Measurements from ENCODE around the gene LBHD2.
"Not testable (repeated sequence)": the region's sequence is repeated elsewhere in the genome, so short reads cannot be mapped to it uniquely, and the experiment has no call there.

Gene LBHD2

DNA sequence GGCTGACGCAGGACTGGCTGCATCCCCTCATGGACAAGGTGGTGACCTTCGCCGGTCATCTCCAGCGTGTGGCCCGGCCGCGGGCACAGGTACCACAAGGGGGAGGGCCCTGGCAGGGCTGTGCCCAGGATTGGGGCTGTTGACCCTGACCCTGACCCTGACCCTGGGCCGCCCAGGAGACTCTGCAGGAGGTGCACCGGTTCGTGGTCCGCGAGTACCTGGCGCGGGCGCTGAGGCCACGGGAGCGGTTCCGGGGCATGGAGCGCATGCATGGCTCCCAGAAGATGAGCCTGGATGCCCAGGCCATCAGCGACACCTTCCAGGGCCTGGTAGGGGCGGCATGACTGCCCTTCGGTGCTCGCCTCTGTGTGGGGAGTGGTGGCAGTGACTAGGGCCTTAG, 23.4 kb downstream of the LBHD2 start:
- DNase-seq: no peak

DNA sequence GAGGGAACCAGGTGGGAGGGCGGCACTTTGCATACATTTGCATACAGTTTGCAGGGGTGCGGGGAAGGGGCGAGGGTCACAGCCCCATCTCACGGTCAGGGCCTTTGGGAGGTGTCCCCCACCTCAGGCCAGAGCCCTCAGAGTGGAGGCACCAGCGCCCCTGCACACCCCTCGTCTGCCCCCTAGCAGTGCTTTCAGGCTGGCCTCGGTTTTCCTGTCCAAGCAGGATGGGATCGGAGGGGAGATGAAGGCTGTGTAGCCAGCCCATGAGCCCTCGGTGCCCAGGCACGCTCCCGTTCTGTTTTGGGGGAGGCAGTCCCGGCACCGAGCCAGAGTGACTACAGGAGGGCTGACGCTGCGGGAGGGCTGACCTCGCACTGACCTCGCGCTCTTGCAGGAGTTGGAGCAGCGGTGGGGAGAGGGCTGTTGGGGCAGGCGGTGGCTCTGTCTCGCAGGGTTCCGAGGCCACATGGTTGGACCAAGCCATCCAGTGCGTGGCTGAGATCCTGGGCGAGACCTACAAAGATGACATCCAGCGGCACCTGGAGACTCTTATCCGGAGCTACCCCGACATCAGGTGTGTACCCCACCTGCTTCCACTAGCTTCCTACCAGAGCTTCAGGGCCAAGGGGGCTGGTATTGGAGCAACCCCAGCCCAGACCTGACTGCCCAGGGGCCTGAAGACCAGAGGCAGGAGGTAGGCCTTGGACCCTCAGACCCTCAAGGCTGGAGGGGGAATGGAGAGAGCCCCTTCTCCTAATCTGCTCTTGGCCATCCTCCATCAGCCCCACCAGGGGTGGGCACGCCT, 24.1 kb downstream of the LBHD2 start:
- no peak for DNase-seq

DNA sequence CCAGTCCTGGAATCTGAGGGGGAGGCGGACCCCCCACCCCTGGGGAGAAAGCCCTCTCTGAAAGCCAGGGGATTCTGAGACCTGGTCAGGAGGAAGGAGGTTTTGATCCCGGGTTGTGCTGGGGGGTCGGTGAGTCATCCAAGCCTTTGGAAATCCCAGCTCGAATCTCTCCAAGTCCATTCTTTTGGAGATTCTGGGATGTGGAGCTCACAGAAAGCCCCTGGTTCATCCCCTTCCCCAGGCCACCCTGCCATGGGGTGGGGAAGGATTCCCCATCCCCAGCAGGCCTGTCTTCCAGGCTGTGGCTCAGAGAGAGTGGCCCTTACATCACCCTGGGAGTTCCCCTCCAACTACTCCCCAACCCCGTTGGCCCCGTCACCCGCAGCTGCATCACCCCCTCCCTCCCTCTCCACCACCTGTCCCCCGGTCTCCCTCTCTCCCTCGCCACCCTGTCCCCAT, 24.8 kb downstream of the LBHD2 start:
- no peak for DNase-seq

DNA sequence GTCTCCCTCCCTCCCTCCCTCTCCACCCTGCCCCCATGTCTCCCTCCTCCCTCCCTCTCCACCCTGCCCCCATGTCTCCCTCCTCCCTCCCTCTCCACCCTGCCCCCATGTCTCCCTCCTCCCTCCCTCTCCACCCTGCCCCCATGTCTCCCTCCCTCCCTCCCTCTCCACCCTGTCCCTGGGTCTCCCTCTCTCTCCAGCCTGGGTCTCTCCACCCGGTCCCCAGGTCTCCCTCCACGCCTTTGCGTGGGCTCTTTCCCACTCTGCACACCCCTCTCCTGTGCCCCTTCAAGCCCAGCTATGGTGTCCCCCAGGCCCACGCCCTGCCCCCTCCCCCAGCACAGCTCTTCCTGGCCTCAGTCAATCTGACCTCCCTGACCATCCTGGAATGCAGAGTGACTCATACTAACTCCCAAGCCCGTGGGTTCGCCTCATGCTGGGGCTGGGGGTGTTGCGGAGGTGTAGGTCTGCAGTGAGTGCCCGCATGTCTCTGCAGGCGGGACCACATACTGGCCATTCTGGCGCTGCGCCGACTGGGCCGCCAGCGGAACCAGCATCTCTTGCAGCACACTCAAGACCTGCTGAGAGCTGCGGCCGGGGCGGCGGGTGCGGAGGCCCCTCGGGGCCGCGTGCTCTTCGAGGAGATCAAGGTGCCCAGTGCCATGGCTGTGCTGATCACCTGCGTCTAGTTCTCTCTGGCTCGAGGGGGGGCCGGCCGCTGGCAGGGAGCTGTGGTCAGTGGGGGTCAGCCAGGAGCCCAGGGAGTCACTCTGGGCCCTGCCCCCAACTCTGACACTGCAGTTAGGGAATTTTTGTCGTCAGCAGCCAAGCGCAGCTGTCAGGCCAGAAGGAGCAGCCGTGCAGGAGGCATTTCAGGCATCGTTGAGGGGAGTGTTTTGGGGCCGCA, 25.8 kb downstream of the LBHD2 start:
- no peak for DNase-seq

DNA sequence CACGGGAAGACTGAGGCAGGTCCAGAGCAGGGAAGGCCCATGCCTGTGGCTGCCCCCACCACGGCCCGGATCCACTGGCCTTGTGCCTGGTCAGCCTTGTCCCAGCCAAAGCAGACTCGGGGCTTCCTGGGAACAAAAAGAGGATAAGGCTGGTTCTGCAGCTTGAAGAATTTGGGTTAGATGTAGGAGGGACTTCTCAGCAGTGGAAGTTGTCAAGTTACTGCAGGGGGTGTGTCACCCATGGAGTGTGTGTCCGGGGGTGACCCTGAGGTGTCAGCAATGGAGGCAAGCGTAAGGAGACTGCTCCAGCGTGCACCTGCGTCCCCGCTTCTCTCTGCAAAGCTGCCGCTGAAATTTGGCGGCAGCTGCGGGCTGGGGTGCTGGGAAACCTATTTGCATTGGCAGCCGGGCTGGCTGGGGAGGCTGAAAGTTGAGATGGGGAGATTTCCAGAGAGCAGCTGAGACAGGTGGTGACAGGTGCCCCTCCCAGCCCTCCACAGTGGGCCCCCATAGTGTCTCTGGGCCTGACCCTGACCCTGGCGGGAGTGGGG, 26.7 kb downstream of the LBHD2 start:
- no peak for DNase-seq

DNA sequence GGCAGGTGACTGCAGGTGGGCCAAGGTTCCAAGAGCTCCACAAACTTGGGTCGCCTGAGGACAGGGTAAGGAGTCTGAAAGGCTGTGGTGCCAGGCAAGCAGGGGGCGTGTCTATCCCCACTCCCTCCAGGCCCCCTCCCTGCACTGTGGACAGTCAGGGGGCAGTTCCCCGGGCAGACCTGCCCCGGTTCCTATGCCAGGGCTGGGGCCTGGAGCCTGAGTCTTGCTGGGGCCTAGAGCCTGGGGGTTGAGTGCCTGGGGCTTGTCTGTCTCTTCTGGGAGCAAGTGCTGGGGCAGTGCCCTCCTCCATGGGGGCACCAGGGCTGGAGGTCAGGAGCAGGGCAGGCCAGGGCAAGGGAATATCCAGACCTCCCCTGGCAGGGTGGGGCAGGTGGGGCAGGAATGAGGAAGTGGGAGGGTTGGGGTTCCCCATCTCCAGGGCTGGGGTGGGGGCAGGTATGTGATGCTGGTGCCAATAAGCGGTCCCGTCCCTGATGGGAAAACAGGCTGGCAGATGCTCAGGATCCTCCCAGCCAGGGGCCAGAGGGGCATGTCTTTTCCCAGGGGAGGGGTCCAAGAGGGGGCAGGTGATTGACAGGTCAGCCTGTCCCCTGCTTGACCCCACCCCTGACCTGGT, 27.3 kb downstream of the LBHD2 start:
- no peak for DNase-seq

DNA sequence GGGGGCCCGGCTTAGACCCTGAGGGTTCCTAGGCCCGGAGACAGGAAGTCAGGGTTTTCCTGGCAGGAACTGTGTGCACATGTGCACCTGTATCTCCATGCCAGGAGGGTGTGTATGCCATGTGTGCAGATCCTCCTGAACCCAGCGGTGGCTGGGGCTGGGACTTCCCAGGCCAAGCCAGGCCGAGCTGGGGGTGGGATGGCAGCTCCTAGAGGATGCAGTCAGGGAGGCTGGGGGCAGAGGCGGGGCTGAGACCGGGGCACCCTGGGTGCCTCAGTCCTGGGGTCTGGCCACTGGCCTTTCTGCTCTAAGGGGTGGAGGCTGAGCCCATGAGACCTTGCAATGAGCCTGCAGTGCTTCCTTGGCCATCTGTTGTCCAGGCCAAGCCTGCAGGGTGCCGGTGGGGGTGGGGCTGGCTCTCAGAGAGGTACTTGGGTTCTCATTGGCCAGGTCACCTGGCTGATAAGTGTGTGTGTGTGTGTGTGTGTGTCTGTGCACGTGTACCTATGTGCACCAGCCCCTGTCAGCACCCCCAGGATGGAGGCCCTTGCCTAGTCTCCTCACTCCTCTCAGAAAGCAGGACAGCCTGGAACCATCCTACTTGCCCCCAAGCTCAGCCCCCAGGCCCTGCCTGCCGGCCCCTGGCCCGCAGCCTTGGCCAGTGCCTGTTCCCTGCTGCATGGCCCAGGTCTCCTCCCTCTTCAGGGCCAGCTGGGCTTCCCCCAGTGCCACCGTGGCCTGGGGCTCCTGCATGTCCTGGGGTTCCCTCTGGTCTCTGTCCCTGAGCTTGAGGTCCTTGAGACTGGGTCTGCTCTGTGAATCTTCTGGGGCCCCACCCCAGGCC, 28.6 kb downstream of the LBHD2 start:
- no peak for DNase-seq

DNA sequence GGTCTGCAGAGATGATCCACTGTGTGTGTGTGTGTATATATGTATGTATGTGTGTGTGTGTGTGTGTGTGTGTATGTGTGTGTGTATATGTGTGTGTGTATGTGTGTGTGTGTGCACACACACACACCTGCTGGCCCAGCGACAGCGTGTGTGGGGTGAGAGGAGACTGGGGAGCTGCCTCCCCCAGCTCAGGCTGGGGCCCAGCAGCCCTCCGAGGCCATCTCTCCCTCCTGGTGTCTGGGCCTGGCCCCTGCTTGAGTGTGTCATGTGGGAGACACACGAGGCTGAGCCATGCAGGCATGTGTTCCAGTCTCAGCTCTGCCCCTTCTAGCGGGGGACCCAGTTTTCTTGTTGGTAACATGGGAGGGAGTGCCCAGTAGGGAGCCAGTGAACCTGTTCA, 29.3 kb downstream of the LBHD2 start:
- no peak for DNase-seq

DNA sequence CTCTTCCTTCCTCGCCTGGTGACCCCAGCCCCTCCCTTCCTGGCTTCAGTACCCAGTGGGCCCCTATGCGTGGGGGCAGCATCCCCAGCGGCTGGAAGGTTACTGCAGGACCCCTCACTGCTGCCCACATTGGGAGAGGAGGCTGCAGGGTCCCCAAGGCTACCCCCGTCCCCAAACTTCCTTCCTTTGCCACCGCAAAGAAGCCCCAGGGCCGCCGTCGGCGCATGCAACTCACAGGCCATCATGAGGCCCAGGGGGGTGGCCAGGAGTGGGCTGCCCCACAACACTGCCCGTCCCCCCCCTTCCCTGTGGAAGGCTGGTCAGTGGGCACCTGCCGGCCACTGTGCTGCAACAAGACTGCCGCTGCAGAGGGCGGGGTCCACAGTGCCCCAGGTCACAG, 29.8 kb downstream of the LBHD2 start:
- DNase-seq: no peak

DNA sequence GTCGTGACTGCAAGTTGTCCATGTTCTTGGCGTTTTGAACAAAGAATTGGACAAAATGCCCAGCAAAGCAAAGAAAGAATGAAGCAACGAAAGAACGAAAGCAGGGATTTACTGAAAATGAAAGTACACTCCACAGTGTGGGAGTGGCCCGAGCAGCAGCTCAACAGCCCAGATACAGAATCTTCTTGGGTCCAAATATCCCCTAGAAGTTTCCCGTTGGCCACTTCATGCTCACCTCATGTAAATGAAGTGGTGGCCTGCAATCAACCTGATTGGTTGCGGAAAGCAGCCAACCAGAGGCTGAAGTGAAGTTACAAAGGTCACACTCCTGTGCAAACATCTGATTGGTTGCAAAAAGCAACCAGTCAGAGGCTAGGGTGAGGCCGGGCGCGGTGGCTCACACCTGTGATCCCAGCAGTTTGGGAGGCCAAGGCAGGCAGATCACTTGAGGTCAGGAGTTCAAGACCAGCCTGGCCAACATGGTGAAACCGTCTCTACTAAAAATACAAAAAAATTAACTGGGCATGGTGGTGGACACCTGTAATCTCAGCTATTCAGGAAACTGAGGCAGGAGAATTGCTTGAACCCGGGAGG, 31.2 kb downstream of the LBHD2 start:
- DNase-seq: not testable (repeated sequence)

DNA sequence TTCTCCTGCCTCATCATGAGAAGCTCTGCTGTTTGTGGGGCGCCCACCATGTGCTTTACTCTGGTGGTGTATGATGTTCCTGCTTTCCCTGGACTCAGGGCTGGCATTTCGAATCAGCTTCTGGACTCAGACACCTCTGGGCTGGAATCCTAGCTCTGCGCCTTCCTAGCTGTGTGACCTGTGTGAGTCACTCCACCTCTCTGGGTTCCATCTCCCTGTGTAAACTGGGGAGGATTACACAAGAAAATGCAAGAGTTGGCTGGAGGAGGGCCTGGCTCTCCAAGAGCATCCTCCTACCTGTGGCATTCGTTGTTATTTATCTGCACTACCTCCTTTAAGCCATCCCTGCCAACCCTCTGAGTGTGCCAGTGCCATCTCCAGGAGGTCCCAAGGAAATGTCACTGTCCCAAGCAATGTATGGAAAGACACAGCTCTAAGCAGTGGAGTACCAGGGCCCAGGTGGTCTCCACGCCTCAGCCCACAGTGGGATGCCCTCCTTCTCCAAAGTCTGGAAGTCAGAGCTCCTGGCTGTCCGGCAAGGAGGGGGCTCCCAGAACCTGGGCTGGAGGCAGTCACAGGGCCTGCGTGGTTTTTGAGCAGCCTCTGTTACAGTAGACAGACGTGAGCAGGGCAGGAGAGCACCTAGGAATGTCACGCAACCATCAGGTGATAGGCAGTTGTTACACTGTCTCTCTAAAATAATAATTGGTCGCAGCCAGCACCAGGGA, 32.0 kb downstream of the LBHD2 start:
- DNase-seq: no peak

DNA sequence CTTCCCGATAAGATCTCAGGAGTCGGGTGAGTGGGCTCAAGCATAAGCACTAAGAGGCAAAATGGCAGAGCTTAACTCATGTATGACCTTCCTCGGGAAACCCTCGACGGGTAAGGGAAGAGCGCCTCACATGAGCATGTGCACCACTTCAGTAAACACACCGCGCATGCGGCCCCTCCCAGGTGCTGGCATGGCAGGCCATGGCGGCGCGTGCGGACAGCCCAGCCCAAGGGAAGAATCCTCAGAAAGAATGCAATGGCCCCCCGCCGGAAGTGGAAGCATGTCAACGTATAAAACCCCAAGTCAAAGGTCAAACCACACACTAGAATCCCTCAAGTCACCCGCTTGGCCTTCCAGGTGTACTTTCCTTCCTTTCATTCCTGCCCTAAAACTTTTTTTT, 32.6 kb downstream of the LBHD2 start:
- DNase-seq: no peak

DNA sequence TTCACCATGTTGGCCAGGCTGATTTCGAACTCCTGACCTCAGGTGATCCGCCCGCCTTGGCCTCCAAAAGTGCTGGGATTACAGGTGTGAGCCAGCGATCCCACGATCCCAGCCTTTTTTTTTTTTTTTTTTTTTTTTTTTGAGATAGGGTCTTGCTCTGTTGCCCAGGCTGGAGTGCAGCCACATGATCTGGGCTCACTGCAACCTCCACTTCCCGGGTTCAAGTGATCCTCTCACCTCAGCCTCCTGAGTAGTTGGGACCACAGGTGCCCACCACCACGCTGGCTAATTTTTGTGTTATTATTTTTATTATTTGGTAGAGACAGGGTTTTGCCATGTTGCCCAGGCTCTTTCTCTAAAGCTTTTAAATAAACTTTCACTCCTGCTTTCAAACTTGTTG, 33.5 kb downstream of the LBHD2 start:
- DNase-seq: not testable (repeated sequence)

DNA sequence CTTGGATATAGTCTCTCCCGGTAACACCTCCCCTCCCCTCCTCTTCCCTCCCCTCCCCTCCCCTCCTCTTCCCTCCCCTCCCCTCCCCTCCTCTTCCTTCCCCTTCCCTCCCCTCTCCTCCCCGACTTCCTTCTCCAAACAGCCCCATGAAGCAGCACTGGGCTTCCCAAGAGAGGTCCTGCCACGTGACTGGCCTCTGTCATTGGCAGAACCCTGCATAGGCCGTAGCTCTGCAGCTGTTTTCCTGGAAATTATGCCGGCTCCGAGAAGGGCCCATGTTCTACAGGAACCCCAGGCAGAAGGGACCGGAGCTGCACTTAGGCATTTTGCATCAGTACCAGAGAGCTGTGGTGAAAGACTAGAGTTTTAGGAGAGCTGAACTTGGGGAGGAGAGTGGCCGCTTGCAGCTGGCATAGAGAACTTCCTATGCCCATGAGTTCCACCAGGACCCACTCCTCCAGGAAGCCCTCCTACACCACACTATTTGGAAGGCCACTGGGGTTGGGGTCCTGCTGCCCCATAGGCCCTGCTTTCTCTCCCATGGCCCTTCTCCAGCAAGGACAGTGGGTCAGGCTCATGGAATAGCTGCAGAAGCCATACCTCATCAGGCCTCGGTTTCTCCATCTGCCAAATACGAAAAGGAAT, 34.1 kb downstream of the LBHD2 start:
- DNase-seq: no peak

DNA sequence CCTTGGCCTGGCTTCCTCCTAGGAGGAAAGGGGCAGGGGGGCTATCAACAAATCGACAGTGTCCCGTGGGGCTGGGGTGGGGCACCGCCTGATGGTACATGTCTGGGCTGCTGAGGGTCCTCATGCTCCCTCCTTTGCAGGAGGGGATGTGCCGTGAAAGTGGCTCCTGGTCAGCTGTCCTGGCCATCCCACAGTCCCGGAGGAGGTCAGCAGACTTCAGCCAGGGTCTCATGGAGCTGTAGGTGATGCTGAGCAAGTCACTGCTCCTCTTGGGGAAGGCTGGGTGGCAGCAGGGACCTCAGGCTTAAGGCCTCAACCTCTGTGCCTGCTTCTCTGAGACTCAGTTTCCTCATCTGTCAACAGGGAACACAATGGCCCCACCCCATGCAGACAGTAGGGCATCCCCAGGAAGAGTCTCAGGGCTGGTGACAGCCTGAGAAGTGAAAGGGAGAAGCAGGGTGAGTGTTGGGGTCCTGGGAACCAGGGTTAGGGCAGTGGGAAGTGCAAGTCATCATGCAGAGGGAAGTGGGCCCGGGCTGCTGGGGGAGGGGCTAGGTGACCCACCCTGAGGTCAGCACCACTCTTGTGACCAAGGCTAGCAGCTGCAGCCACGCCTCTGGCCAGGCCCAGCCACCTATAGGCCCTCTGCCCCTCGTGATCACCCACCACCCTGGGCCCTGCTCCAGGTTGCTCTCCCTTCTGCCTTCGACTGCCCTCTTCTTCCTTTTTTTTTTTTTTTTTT, 34.8 kb downstream of the LBHD2 start:
- no peak for DNase-seq

DNA sequence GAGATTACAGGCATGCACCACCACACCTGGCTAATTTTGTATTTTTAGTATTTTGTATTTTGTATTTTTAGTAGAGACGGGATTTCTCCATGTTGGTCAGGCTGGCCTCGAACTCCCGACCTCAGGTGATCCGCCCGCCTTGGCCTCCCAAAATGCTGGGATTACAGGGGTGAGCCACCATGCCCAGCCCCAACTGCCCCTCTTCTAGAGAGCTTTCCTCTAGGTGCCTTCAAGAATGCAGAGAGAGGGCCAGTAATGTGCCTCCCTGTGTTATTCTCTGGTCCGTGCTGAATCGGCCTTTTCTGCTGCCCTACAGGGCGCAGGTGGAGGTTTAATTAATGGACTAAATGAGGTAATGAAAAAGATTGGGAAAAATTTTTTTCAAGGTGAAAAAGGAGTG, 35.5 kb downstream of the LBHD2 start:
- not testable (repeated sequence) for DNase-seq

DNA sequence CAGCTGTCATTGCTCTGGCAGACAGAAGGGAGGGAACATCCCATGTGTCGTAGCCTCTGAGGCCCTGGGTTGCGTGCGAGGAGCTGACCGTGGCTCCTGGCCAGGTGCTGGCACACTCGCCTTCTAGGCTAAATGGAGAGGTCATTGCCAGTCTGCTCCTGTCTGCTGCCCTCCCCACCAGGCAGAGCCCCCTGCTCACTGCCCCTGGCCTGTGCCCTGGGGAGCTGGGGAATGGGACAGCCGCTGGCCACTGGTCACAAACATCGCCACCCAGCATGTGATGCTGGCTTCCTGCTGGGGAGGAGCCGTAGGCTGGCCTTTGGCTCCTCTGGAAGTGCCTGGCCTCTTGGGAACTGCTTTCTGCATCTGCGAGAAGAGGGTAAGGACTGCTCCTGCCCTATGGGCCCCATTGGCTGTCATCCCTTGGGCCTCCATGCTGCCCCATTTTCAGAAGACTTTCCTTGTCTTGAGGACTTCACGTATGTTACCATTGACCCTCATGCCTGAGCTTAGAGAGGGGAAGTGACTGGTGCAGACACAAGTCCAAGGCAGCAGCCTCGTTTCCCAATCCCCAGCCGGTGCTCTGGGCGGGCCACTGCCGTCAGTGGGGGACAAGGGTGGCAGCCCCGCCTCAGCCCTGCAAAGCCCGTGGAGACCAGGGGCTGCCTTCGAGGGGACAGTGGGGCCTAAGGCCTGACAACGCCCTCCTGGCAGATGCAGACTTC, 37.3 kb downstream of the LBHD2 start:
- DNase-seq: no peak

DNA sequence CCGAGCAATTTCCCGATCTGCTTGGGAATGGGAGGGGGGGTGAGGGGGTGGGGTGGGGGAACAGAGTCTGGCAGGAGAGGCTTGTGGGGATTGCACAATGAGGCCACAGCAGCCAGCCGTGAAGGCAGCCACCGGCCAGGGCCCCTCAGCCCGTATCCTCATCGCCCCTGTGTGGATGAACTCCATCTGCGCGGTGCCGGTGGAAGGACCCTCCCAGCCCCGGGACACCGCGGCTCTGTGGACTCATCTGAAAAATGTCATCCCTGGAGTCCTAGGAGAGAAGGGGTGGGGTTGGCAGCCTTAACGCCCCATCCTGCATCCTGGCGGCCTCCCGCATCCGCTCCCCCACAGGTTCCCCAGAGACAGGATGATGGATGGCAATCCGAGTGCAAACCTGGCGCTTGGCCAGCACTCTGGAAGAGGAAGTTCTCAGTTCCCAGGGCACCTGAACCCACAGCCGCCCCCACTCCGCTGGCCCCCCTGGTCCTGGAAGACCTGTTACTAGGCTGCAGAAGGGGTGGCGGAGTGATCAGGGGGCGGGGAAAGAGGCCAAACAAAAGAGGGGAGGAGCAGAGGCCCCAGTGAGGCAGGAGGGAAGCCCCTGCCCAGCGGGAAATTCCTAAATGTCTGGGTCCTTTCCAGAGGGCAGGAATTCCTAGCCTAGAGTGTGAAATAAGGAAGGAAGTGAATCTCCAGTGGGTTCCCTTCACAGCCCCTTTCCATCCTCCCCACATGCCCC, 38.0 kb downstream of the LBHD2 start:
- DNase-seq: no peak

All from stimulated activated CD8-positive, alpha-beta memory T cell treated with anti-CD3 and anti-CD28 coated beads, Interleukin-4, amount 100 ng/mL, for 48 hours (primary cell).